Esophagus muscularis mucosa (tissue), 2 donors: Measurements from ENCODE around the gene TOGARAM2.

ENCODE experiments used
- EP300 ChIP-seq: sonication (generic); formaldehyde crosslinking; IDR thresholded peaks from one replicate; pipeline ENCODE4 v1.6.1; 2017; ENCODE audit warnings: antibody characterized with exemption
- POLR2A ChIP-seq: fragments of 450-650 bp; IDR thresholded peaks from one replicate; pipeline ENCODE4 v1.6.1; 2017; ENCODE audit warnings: antibody characterized with exemption, moderate library complexity, mild to moderate bottlenecking, low read depth

- TF ChIP-seq EP300 (no peak), POLR2A (no peak)
Measured at GRCh38 chr2:28976584-28976983, 4.5 kb upstream of the TOGARAM2 start.
